Loucy (cell line): ENCODE data around the gene ABCF2.

ENCODE experiments used
- EZH2phosphoT487 ChIP-seq: fragments of 200-600 bp; IDR thresholded peaks from 2 replicates; pipeline ENCODE4 v1.6.1; 2018; ENCODE audit warnings: antibody characterized with exemption, mild to moderate bottlenecking, moderate library complexity, borderline replicate concordance
- TF ChIP-seq, protein P1 (sequence below): fragments of 200-600 bp; sonication (generic); conservative IDR thresholded peaks from 2 replicates; pipeline ENCODE4 v1.5.1; 2014; ENCODE audit warnings: mild to moderate bottlenecking, antibody characterized with exemption, low read length

- TF ChIP-seq, protein P1, sequence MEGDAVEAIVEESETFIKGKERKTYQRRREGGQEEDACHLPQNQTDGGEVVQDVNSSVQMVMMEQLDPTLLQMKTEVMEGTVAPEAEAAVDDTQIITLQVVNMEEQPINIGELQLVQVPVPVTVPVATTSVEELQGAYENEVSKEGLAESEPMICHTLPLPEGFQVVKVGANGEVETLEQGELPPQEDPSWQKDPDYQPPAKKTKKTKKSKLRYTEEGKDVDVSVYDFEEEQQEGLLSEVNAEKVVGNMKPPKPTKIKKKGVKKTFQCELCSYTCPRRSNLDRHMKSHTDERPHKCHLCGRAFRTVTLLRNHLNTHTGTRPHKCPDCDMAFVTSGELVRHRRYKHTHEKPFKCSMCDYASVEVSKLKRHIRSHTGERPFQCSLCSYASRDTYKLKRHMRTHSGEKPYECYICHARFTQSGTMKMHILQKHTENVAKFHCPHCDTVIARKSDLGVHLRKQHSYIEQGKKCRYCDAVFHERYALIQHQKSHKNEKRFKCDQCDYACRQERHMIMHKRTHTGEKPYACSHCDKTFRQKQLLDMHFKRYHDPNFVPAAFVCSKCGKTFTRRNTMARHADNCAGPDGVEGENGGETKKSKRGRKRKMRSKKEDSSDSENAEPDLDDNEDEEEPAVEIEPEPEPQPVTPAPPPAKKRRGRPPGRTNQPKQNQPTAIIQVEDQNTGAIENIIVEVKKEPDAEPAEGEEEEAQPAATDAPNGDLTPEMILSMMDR, result no peak
- no peak for TF ChIP-seq EZH2phosphoT487
Measured at GRCh38 chr7:151242159-151243044, 15.4 kb upstream of the ABCF2 start.
